SK-N-SH treated with all-trans-retinoic acid at 6 μM for 48 hours (cell line): ENCODE measurements around the gene RPL37.

Source experiments
- ATAC-seq: fragments of 200-7000 bp; cut with Tn5 transposase; 3 replicates; pipeline ENCODE4 v1.9.1; 2020; ENCODE audit warnings: mild to moderate bottlenecking, moderate library complexity
- ARNTL ChIP-seq: fragments of 450-650 bp; formaldehyde crosslinking; IDR thresholded peaks from 2 replicates; pipeline ENCODE4 v1.5.0; 2020; ENCODE audit warnings: low read depth, mild to moderate bottlenecking, moderate library complexity, borderline replicate concordance
- CSDC2 ChIP-seq: fragments of 250-450 bp; sonication (Bioruptor Pico); IDR thresholded peaks from 2 replicates; pipeline ENCODE4 v1.5.0; 2020; ENCODE audit warnings: mild to moderate bottlenecking, moderate library complexity
- ESRRG ChIP-seq: fragments of 250-450 bp; sonication (Bioruptor Pico); IDR thresholded peaks from 2 replicates; pipeline ENCODE4 v1.6.1; 2021; ENCODE audit warnings: mild to moderate bottlenecking
- GLIS3 ChIP-seq: fragments of 250-450 bp; sonication (Bioruptor Pico); IDR thresholded peaks from 2 replicates; pipeline ENCODE4 v1.5.0; 2020; ENCODE audit warnings: mild to moderate bottlenecking, moderate library complexity
- ISL1 ChIP-seq: fragments of 250-450 bp; sonication (Bioruptor Pico); IDR thresholded peaks from 2 replicates; pipeline ENCODE4 v2.1.2; 2022; ENCODE audit warnings: mild to moderate bottlenecking, moderate library complexity
- OSR1 ChIP-seq: fragments of 250-450 bp; sonication (Bioruptor Pico); IDR thresholded peaks from 2 replicates; pipeline ENCODE4 v1.8.0; 2022; ENCODE audit warnings: moderate library complexity, mild to moderate bottlenecking, inconsistent platforms
- PPARA ChIP-seq: fragments of 250-450 bp; sonication (Bioruptor Pico); IDR thresholded peaks from 2 replicates; pipeline ENCODE4 v1.5.0; 2020; ENCODE audit warnings: mild to moderate bottlenecking, borderline replicate concordance
- RARB ChIP-seq: fragments of 250-450 bp; sonication (Bioruptor Pico); IDR thresholded peaks from 2 replicates; pipeline ENCODE4 v1.8.0; 2021; ENCODE audit warnings: mild to moderate bottlenecking, moderate library complexity
- SNAI2 ChIP-seq: fragments of 250-450 bp; sonication (Bioruptor Pico); IDR thresholded peaks from 2 replicates; pipeline ENCODE4 v1.5.0; 2020; ENCODE audit warnings: mild to moderate bottlenecking, moderate library complexity
- TOX ChIP-seq: fragments of 250-450 bp; sonication (Bioruptor Pico); IDR thresholded peaks from 2 replicates; pipeline ENCODE4 v1.8.0; 2021; ENCODE audit warnings: mild to moderate bottlenecking, moderate library complexity, borderline replicate concordance
- ZC3H10 ChIP-seq: fragments of 250-450 bp; sonication (Bioruptor Pico); IDR thresholded peaks from 2 replicates; pipeline ENCODE4 v1.5.1; 2021; ENCODE audit warnings: mild to moderate bottlenecking, moderate library complexity
- ZFP3 ChIP-seq: fragments of 250-450 bp; sonication (Bioruptor Pico); IDR thresholded peaks from 2 replicates; pipeline ENCODE4 v1.5.0; 2020; ENCODE audit warnings: mild to moderate bottlenecking, moderate library complexity
- ZFP30 ChIP-seq: fragments of 450-650 bp; formaldehyde crosslinking; IDR thresholded peaks from 2 replicates; pipeline ENCODE4 v1.5.0; 2022; ENCODE audit warnings: mild to moderate bottlenecking, moderate library complexity
- ZNF565 ChIP-seq: fragments of 450-650 bp; formaldehyde crosslinking; conservative IDR thresholded peaks from 2 replicates; pipeline ENCODE4 v1.5.0; 2020; ENCODE audit warnings: low read depth, mild to moderate bottlenecking, moderate library complexity
- ZNF70 ChIP-seq: fragments of 450-650 bp; formaldehyde crosslinking; IDR thresholded peaks from 2 replicates; pipeline ENCODE4 v1.5.0; 2020; ENCODE audit warnings: mild to moderate bottlenecking, moderate library complexity
- ZNF8 ChIP-seq: fragments of 450-650 bp; formaldehyde crosslinking; IDR thresholded peaks from 2 replicates; pipeline ENCODE4 v1.5.0; 2020; ENCODE audit warnings: mild to moderate bottlenecking, moderate library complexity
- TF ChIP-seq, protein P1 (sequence below): fragments of 250-450 bp; sonication (Bioruptor Pico); IDR thresholded peaks from 2 replicates; pipeline ENCODE4 v1.5.0; 2020; ENCODE audit warnings: mild to moderate bottlenecking, moderate library complexity
- TF ChIP-seq, protein P2 (sequence below): fragments of 250-450 bp; sonication (Bioruptor Pico); IDR thresholded peaks from 2 replicates; pipeline ENCODE4 v1.5.1; 2021; ENCODE audit warnings: mild to moderate bottlenecking, moderate library complexity
- TF ChIP-seq, protein P3 (sequence below): fragments of 250-450 bp; sonication (Bioruptor Pico); IDR thresholded peaks from 2 replicates; pipeline ENCODE4 v1.5.1; 2020; ENCODE audit warnings: low read depth, mild to moderate bottlenecking, moderate library complexity
- TF ChIP-seq, protein P4 (sequence below): fragments of 250-450 bp; sonication (Bioruptor Pico); IDR thresholded peaks from 2 replicates; pipeline ENCODE4 v1.8.0; 2020; ENCODE audit warnings: mild to moderate bottlenecking, moderate library complexity, borderline replicate concordance

Gene RPL37

DNA sequence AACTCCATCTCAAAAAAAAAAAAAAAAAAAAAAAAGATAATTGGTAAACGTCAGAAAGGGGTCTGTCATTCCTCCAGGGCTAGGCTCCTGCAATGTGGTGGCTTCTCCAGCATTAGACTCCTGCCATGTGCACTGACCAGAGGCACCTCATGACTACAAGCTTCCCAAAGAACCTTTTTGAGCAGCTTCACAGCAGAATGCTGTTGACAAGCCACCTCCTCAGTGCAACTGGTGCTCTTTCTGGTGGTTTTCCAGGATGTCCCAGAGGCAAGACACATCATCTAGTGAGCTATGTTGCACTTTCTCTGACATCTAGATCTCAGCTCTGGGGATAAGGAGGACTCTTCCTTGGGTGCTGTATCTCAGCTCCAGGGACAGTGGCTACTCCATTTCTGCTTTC lies 11.6 kb downstream of the RPL37 start (continued):
- TF ChIP-seq, protein P1, sequence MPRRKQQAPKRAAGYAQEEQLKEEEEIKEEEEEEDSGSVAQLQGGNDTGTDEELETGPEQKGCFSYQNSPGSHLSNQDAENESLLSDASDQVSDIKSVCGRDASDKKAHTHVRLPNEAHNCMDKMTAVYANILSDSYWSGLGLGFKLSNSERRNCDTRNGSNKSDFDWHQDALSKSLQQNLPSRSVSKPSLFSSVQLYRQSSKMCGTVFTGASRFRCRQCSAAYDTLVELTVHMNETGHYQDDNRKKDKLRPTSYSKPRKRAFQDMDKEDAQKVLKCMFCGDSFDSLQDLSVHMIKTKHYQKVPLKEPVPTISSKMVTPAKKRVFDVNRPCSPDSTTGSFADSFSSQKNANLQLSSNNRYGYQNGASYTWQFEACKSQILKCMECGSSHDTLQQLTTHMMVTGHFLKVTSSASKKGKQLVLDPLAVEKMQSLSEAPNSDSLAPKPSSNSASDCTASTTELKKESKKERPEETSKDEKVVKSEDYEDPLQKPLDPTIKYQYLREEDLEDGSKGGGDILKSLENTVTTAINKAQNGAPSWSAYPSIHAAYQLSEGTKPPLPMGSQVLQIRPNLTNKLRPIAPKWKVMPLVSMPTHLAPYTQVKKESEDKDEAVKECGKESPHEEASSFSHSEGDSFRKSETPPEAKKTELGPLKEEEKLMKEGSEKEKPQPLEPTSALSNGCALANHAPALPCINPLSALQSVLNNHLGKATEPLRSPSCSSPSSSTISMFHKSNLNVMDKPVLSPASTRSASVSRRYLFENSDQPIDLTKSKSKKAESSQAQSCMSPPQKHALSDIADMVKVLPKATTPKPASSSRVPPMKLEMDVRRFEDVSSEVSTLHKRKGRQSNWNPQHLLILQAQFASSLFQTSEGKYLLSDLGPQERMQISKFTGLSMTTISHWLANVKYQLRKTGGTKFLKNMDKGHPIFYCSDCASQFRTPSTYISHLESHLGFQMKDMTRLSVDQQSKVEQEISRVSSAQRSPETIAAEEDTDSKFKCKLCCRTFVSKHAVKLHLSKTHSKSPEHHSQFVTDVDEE (CRISPR knock-in tag), result no peak
- TF ChIP-seq, all 23 proteins: peak for 0

DNA sequence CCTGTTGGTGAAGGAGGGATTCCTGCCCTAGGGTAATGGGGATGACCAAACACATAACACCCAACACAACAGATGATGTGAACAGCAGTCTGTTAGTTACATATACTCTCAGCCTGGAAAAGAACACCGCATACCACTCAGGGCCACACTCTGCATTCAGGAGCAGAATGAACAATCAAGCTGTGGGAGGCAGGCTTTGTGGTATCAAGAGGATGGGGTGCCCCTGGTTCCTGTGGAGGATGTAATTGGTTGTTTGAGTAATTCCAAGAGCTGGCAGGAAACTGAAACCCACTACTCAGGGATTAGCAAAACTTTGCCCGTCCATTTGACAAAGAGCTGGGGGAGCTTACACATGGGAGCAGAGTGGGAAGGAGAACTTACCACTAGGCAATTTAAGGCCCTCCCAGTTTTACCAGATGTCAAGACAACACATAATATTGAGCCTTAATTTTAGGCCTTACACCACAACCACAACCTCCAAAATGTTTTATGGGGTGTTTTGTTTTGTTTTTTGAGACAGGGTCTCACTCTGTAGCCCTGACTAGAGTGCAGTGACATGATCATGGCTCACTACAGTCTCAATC lies 21.2 kb downstream of the RPL37 start:
- TF ChIP-seq ESRRG (CRISPR knock-in tag) (no peak), GLIS3 (CRISPR knock-in tag) (no peak), CSDC2 (no peak)

DNA sequence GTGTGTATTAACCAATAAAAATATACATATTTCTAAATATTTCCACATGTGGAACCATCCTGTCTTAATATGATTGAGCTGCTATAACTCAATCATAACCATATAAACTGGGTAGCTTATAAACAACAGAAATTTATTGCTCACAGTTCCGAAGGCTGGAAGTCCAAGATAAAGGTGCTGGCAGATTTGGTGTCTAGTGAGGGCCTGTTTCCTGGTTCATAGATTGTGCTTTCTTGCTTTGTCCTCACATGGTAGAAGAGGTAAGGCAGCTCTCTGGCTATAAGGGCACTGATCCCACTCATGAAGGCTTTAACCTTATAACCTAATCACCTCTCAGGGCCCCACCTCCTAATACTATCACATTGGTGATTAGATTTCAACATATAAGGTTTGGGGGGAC lies 22.9 kb downstream of the RPL37 start:
- TF ChIP-seq TOX (CRISPR knock-in tag) (no peak), RARB (CRISPR knock-in tag) (no peak), ZNF8 (CRISPR knock-in tag) (no peak), PPARA (no peak), ESRRG (CRISPR knock-in tag) (no peak), ZC3H10 (CRISPR knock-in tag) (no peak), ZNF70 (no peak)
- TF ChIP-seq, protein P2, sequence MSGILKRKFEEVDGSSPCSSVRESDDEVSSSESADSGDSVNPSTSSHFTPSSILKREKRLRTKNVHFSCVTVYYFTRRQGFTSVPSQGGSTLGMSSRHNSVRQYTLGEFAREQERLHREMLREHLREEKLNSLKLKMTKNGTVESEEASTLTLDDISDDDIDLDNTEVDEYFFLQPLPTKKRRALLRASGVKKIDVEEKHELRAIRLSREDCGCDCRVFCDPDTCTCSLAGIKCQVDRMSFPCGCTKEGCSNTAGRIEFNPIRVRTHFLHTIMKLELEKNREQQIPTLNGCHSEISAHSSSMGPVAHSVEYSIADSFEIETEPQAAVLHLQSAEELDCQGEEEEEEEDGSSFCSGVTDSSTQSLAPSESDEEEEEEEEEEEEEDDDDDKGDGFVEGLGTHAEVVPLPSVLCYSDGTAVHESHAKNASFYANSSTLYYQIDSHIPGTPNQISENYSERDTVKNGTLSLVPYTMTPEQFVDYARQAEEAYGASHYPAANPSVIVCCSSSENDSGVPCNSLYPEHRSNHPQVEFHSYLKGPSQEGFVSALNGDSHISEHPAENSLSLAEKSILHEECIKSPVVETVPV (CRISPR knock-in tag), result no peak
- ATAC-seq, result no peak

More for the DNA sequence above, 21.2 kb downstream of the RPL37 start:
- no peak for ATAC-seq

DNA sequence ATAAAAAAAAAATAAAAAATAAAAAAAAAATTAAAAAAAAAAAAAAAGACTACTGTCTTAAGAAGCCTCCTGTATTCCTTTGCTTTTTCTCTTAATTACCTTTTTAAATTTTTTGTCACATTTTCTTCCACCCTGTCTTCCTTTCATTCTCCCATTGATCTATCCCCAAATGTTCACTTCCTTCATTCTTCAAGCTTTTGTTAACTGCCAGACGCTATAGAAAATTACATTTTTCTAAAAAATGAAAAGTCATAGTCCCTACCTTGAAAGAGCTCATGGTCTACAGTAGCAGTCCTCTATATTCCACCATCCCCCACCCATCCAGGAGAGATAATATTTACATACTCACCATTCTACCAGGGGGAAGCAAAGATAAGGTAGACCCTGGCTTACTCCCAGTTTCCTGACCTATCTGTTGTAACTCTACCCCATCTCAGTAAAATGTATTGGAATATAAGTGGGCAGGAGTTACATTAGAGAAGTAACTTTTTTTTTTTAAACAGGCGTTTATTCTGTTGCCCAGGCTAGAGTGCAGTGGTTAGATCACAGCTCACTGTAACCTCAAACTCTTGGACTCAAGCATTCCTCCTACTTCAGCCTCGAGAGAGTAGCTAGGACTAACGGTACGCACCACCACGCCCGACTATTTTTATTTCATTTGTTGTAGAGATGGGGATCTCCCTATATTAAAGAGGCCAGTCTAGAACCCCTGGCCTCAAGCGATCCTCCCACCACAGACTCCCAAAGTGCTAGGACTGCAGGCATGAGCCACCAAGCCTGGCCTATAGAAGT lies 33.1 kb downstream of the RPL37 start:
- TF ChIP-seq ZFP30 (CRISPR knock-in tag), result no peak
- TF ChIP-seq OSR1 (CRISPR knock-in tag), result no peak
- no peak for TF ChIP-seq SNAI2 (CRISPR knock-in tag)
- TF ChIP-seq, protein P2 (CRISPR knock-in tag), result no peak
- no peak for TF ChIP-seq ARNTL (CRISPR knock-in tag)
- TF ChIP-seq ZFP3 (CRISPR knock-in tag), result no peak
- no peak for TF ChIP-seq ZC3H10 (CRISPR knock-in tag)
- TF ChIP-seq, protein P3, sequence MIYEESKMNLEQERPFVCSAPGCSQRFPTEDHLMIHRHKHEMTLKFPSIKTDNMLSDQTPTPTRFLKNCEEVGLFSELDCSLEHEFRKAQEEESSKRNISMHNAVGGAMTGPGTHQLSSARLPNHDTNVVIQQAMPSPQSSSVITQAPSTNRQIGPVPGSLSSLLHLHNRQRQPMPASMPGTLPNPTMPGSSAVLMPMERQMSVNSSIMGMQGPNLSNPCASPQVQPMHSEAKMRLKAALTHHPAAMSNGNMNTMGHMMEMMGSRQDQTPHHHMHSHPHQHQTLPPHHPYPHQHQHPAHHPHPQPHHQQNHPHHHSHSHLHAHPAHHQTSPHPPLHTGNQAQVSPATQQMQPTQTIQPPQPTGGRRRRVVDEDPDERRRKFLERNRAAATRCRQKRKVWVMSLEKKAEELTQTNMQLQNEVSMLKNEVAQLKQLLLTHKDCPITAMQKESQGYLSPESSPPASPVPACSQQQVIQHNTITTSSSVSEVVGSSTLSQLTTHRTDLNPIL (CRISPR knock-in tag), result no peak
- TF ChIP-seq, protein P4, sequence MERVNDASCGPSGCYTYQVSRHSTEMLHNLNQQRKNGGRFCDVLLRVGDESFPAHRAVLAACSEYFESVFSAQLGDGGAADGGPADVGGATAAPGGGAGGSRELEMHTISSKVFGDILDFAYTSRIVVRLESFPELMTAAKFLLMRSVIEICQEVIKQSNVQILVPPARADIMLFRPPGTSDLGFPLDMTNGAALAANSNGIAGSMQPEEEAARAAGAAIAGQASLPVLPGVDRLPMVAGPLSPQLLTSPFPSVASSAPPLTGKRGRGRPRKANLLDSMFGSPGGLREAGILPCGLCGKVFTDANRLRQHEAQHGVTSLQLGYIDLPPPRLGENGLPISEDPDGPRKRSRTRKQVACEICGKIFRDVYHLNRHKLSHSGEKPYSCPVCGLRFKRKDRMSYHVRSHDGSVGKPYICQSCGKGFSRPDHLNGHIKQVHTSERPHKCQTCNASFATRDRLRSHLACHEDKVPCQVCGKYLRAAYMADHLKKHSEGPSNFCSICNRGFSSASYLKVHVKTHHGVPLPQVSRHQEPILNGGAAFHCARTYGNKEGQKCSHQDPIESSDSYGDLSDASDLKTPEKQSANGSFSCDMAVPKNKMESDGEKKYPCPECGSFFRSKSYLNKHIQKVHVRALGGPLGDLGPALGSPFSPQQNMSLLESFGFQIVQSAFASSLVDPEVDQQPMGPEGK (CRISPR knock-in tag), result no peak
- TF ChIP-seq ZNF70, result no peak
- no peak for TF ChIP-seq ESRRG (CRISPR knock-in tag)
- TF ChIP-seq PPARA, result no peak
- no peak for TF ChIP-seq TOX (CRISPR knock-in tag)
- no peak for TF ChIP-seq ISL1 (CRISPR knock-in tag)
- no peak for TF ChIP-seq ZNF565 (CRISPR knock-in tag)
- no peak for ATAC-seq
